Left lung (tissue), 10 donors: ENCODE results near the gene PEPD. TPM values are rescaled to one million over a fixed set of nuclear protein-coding genes. Genes with fewer than 3 reads are reported as not detected.

Experiments used
- ATAC-seq: fragments of 200-7000 bp; cut with Tn5 transposase; one replicate; pipeline ENCODE4 v1.9.1; 2020; ENCODE audit warnings: moderate library complexity
- DNase-seq, 4 donors: peaks; one replicate each; pipeline ENCODE4 v3.0.0-alpha.2; 2013 to 2020
- H3K27ac ChIP-seq, 2 donors: fragments of 200-600 bp; sonication (generic) in 1 of 2; one replicate each; pipeline versions ENCODE4 v1.5.0 to v1.8.0; 2020 to 2021
- H3K27me3 ChIP-seq, 2 donors: fragments of 200-600 bp; sonication (generic) in 1 of 2; one replicate each; pipeline versions ENCODE4 v1.5.0 to v1.8.0; 2020 to 2021
- H3K36me3 ChIP-seq, 2 donors: fragments of 200-600 bp; sonication (generic) in 1 of 2; one replicate each; pipeline versions ENCODE4 v1.5.0 to v1.8.0; 2020 to 2021
- H3K4me1 ChIP-seq, 2 donors: fragments of 200-600 bp; one replicate each; pipeline ENCODE4 v1.8.0; 2021
- H3K4me3 ChIP-seq, 2 donors: fragments of 200-600 bp; sonication (generic) in 1 of 2; one replicate each; pipeline versions ENCODE4 v1.5.0 to v1.8.0; 2020 to 2021; ENCODE audit warnings: mild to moderate bottlenecking in 1 of 2
- H3K9me3 ChIP-seq, 2 donors: fragments of 200-600 bp; sonication (generic) in 1 of 2; one replicate each; pipeline versions ENCODE4 v1.5.0 to v1.8.0; 2020 to 2021
- intact Hi-C, 2 donors: fragments of 100-400 bp; cut with DNase I; formaldehyde crosslinking; loops; one replicate each; pipeline versions ENCODE4 v1.11.2 to v1.14.2; 2022
- polyA plus RNA-seq, 6 donors: library from polyadenylated mRNA; unstranded; fragments of 120-200 nt; gene quantifications; one replicate each; pipeline ENCODE4 v1.2.1, GENCODE V29; 2013; ENCODE audit not compliant: insufficient read length in 6 of 6
- total RNA-seq, 2 donors: library from RNA; stranded (reverse); fragmentation: NEBNext Ultra II Directional; extraction: Animal tissue kit (Norgen Biotek cat#: 25700); gene quantifications; one replicate each; pipeline ENCODE4 v1.2.1, GENCODE V29; 2021
- TF ChIP-seq, protein P1 (sequence below), 2 donors: fragments of 200-600 bp; sonication (generic) in 1 of 2; IDR thresholded peaks; one replicate each; pipeline versions ENCODE4 v1.5.0 to v1.8.0; 2021; ENCODE audit warnings: antibody characterized with exemption in 2 of 2
- donor health status: DM: no; HTN: yes; CAD: no.
- donor health status: DM: no; HTN: no; CAD: no.

PEPD gene
- total and polyA plus RNA-seq, 8 donors = 41.2 to 90.1 (median 46.2) TPM

DNA sequence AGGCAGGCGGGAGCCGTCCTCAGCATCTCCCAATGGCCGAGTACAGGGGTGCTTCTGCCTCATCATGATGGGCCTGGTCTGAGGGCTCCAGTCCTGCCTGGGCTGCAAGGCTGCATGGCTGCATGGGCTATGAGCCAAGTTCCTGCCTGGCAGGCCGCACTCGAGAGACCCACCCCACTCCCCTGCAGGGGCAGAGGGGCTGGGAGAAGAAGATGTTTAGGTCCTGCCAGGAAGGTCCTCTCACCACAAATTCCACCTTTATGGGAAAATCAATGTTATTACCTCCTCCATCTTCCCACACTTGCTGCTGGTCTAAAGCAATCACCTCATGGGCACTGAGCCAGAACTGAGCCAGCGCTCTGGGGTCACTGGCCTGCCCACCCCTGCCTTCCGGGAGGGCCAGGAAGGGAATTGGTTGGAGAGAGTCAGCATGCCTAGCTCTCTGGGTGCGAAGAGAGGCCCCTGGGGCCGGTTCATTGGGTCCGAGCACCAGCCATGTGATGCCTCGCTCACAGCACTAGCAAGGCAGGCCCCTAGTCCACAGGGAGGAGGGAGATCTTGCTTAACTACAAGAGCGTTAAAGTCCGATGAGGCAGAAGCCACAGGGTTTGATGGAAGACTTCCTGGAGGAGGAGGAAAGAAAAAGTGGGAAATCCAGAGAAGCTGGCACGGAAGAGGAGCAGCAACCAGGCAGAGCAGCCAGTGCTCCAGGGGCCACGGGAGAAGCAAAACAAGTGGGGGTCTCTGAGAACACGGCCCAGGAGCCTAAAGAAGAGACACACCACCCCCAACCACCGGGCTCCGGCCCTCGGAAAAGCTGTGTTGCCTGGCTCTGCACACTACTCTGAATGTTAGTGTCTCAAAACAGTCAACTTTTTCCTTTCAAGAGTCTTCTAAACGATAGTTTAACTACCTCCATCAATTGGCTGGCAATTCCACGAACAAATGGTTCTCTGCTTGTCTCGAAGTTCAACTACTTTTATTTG, 84.9 kb downstream of the PEPD start:
- intact Hi-C loops = no loop called here
- H3K36me3 ChIP-seq = peaks cover 0 to 5% of the 10 kb centered on the region in 2 donors
- ATAC-seq (no peak), DNase-seq (peak in 2 of 4 donors; percentile 10 to 64)
- H3K27me3 ChIP-seq = no peaks in the 10 kb centered on the region
- no peak overlapping the region for H3K4me3 ChIP-seq
- H3K9me3 ChIP-seq = no peaks in the 10 kb centered on the region
- TF ChIP-seq, protein P1, sequence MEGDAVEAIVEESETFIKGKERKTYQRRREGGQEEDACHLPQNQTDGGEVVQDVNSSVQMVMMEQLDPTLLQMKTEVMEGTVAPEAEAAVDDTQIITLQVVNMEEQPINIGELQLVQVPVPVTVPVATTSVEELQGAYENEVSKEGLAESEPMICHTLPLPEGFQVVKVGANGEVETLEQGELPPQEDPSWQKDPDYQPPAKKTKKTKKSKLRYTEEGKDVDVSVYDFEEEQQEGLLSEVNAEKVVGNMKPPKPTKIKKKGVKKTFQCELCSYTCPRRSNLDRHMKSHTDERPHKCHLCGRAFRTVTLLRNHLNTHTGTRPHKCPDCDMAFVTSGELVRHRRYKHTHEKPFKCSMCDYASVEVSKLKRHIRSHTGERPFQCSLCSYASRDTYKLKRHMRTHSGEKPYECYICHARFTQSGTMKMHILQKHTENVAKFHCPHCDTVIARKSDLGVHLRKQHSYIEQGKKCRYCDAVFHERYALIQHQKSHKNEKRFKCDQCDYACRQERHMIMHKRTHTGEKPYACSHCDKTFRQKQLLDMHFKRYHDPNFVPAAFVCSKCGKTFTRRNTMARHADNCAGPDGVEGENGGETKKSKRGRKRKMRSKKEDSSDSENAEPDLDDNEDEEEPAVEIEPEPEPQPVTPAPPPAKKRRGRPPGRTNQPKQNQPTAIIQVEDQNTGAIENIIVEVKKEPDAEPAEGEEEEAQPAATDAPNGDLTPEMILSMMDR (IDR thresholded peaks at IDR 0.05) = no peak
- H3K4me1 ChIP-seq = no peaks in the 10 kb centered on the region
- no peak overlapping the region for H3K27ac ChIP-seq

DNA sequence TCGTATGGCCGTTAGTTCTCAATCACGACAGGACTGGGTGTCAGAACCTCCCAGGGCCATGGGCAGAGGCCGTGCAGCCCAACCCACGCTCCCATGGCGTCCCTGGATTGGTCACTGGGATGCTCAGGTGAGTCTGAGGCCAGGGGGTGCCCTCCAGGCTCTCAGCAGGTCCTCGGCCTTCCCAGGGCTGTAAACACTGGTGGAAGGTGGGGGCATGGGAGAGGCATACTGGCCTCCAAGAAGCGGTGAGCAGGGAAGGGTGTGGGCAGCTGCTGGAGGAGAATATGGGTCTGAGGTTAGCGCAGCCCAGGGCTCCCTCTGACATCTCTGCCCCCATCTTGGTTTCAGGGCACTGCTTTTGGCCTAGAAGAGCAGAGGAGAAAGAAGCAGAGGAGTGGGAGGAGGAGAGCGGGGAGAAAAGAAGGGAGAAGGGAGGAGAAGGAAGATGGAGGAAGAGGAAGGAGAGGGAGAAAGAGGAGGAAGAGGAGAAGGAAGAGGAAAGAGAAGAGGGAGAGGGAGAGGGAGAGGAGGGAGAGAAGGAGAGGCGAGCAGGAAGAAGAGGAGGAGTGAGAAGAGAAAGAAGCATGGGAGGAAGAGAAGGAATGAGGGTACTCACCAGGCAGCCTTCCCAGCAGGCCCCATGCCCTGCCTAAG, 85.8 kb downstream of the PEPD start:
- Histone ChIP-seq H3K4me1 (no peaks in the 10 kb centered on the region), H3K27me3 (no peaks in the 10 kb centered on the region), H3K4me3 (no peak overlapping the region), H3K27ac (no peak overlapping the region), H3K9me3 (no peaks in the 10 kb centered on the region), H3K36me3 (peaks cover 0 to 5% of the 10 kb centered on the region in 2 donors)
- intact Hi-C loops = no loop called here
- ATAC-seq = no peak
- TF ChIP-seq, protein P1 (IDR thresholded peaks at IDR 0.05) = no peak
- DNase-seq = peak in 2 of 4 donors; percentile 24 to 36

DNA sequence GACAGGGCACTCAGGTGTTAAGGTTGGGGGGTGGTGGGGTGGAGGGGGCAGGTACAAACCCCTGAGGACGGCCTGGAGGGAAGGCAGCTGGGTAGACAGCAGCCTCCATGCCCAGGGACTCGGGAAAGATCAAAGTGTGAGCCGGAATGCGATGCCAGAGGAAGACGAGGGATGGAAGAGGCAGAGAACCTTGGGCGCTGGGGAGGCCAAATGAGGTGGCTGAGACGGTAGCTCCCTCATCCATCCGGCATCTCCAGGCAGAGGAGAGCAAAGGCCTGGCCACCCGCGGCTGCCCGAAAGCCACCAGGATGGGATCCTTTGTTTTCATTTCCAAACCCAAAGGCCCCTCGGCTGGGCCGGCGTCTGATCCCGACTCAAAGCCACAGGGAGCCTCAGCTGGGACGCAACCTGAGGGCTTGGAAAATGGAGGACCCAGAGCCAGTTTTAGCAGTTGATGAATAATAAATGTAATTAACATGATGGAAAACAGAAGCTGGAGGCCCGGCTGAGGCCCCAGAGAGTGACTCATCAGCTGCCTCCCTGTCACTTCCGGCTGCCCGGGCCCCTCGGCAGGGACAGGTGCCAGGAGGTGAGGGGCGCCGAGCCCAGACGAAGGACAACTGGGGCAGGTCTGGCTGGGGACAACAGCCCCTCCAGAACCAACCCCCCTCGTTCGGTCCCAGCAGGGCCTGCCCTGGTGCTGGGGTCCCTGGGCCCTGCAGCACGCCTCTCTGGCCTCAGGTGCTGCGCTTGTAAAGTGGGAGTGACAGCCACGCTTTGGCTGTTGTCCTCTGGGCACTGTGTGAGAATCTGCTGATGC, 86.5 kb downstream of the PEPD start:
- H3K27me3 ChIP-seq = no peaks in the 10 kb centered on the region
- no peaks in the 10 kb centered on the region for H3K9me3 ChIP-seq
- no peak for ATAC-seq
- H3K4me3 ChIP-seq = no peak overlapping the region
- no peaks in the 10 kb centered on the region for H3K4me1 ChIP-seq
- TF ChIP-seq, protein P1 (IDR thresholded peaks at IDR 0.05) = no peak
- peaks cover 0 to 5% of the 10 kb centered on the region in 2 donors for H3K36me3 ChIP-seq
- DNase-seq = peak in 2 of 4 donors; percentile 26 to 75
- H3K27ac ChIP-seq = no peak overlapping the region
- intact Hi-C loops = loop anchor here in 1 of 2 donors (5.0 kb wide), 1 partner anchor 337 kb away; no protein-coding TSS in a partner anchor

DNA sequence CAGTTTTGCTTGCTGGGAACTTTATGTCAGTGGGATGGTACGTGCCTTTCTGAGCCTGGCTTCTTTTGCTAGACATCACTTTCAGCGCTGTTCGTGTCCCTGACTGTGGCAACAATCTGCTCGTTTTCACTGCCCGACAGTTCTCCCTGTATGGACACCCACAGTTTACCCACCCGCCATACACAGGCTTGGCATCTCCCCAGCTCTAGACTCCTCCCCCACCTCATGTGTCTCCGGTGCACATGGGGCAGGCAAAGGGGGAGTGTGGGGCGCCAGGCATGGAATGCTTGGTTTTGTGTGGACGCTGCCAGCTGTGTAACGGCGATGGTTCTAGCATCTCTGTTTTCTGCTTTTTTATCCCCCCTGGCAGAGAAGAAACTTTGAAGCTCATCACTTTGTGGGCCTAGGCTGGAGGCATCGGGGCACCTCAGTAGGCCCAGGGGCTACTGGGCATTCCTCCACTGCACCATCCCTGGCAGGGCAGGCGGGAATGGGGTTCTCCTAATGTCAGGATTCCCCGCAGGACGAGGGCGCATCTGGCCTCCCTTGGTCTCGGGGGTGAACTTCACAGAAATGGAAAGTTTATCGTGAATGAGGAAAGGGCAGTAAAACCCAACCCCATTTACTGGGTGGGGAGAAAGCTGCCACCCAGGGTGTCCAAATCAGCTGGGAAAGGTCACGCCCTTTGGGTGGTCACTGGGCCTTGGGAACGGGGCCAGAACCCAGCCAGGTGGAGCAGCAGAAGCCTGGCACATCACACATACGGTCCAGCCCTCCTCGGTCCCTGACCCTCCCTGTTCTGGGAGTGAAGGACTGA, 87.3 kb downstream of the PEPD start:
- no peak overlapping the region for H3K4me3 ChIP-seq
- no peaks in the 10 kb centered on the region for H3K4me1 ChIP-seq
- H3K27me3 ChIP-seq = no peaks in the 10 kb centered on the region
- DNase-seq (peak in 2 of 4 donors; percentile 19 to 51), ATAC-seq (no peak)
- no peaks in the 10 kb centered on the region for H3K9me3 ChIP-seq
- peaks cover 0 to 5% of the 10 kb centered on the region in 2 donors for H3K36me3 ChIP-seq
- TF ChIP-seq, protein P1 (IDR thresholded peaks at IDR 0.05) = no peak
- H3K27ac ChIP-seq = no peak overlapping the region
- intact Hi-C loops = loop anchor here in 1 of 2 donors (5.0 kb wide), 1 partner anchor 338 kb away; no protein-coding TSS in a partner anchor
